K562 (cell line): ENCODE results near the gene ACBD6.

ENCODE experiments used
- CBX8 ChIP-seq: fragments of 200-600 bp; sonication (generic); IDR thresholded peaks from 2 replicates; pipeline ENCODE4 v1.6.1; 2012; ENCODE audit warnings: borderline replicate concordance, mixed run types, low read depth, mild to moderate bottlenecking, moderate library complexity, mixed read lengths, low read length, control low read depth, inconsistent platforms; ENCODE audit not compliant: poor library complexity, severe bottlenecking; ENCODE audit errors: extremely low read depth
- CHD7 ChIP-seq: fragments of 200-600 bp; sonication (generic); IDR thresholded peaks from one replicate; pipeline ENCODE4 v1.6.1; 2012; ENCODE audit warnings: mild to moderate bottlenecking, low read depth, low read length, inconsistent platforms
- MAX ChIP-seq: sonication (generic); formaldehyde crosslinking; IDR thresholded peaks from 2 replicates; pipeline ENCODE4 v1.9.0; 2022; ENCODE audit warnings: mild to moderate bottlenecking, missing genetic modification reagents
- MNT ChIP-seq, 2 experiments: fragments of 450-650 bp; conservative IDR thresholded peaks; 2 replicates each; pipeline ENCODE4 v1.6.1; 2017; ENCODE audit warnings: mild to moderate bottlenecking in 2 of 2, moderate library complexity in 2 of 2
- POLR2A ChIP-seq: fragments of 450-650 bp; conservative IDR thresholded peaks from 2 replicates; pipeline ENCODE4 v1.6.1; 2016
- POU5F1 ChIP-seq: fragments of 150-350 bp; IDR thresholded peaks from 2 replicates; pipeline ENCODE4 v1.6.1; 2014; ENCODE audit warnings: borderline replicate concordance, low read length, low read depth, mild to moderate bottlenecking; ENCODE audit not compliant: partially characterized antibody
- ZBTB5 ChIP-seq: fragments of 450-650 bp; IDR thresholded peaks from 2 replicates; pipeline ENCODE4 v1.6.1; 2017; ENCODE audit warnings: antibody characterized with exemption
- ZBTB8A ChIP-seq: fragments of 450-650 bp; IDR thresholded peaks from 2 replicates; pipeline ENCODE4 v1.6.1; 2018; ENCODE audit warnings: mild to moderate bottlenecking, moderate library complexity; ENCODE audit not compliant: partially characterized antibody
- TF ChIP-seq, protein P1 (sequence below): fragments of 450-650 bp; IDR thresholded peaks from 2 replicates; pipeline ENCODE4 v1.6.1; 2016; ENCODE audit warnings: borderline replicate concordance

DNA sequence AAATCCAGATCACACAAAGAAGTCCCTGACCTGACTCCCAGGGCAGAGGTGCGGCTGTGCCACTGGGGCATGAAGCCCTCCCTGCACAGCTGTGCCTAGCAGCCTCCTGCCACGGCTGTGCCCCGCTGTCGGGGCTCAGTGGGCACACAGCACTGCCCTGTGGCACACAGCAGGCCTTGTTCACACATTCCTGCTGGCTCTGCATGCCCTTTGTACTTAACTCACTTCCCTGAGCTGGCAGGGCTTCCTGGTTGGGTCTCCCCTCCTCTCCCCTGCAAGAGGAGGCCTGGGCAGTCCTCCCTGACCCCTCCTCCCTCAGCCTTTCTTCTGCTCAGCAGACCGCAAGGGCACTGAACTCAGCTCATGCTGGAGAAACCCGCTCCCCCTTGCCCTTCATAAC is 257.5 kb downstream of the ACBD6 start:
- TF ChIP-seq CHD7 = no peak
- no peak for TF ChIP-seq ZBTB5
- TF ChIP-seq POU5F1 = no peak
- TF ChIP-seq POLR2A = no peak
- no peak for TF ChIP-seq MAX (CRISPR knock-in tag)
- no peak for TF ChIP-seq CBX8
- TF ChIP-seq ZBTB8A = no peak
- no peak for TF ChIP-seq MNT (conservative IDR thresholded peaks at IDR 0.05)
- TF ChIP-seq, protein P1, sequence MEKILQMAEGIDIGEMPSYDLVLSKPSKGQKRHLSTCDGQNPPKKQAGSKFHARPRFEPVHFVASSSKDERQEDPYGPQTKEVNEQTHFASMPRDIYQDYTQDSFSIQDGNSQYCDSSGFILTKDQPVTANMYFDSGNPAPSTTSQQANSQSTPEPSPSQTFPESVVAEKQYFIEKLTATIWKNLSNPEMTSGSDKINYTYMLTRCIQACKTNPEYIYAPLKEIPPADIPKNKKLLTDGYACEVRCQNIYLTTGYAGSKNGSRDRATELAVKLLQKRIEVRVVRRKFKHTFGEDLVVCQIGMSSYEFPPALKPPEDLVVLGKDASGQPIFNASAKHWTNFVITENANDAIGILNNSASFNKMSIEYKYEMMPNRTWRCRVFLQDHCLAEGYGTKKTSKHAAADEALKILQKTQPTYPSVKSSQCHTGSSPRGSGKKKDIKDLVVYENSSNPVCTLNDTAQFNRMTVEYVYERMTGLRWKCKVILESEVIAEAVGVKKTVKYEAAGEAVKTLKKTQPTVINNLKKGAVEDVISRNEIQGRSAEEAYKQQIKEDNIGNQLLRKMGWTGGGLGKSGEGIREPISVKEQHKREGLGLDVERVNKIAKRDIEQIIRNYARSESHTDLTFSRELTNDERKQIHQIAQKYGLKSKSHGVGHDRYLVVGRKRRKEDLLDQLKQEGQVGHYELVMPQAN = no peak
